Ramos (cell line): ENCODE data around the gene FBLN1.

ENCODE experiments used
- in situ Hi-C: fragments of 300-500 bp; cut with MboI; formaldehyde crosslinking; loops from one replicate; pipeline ENCODE4 v1.14.3; 2022; ENCODE audit warnings: low sequenced_read_pairs; ENCODE audit not compliant: unreplicated experiment

Gene FBLN1

DNA sequence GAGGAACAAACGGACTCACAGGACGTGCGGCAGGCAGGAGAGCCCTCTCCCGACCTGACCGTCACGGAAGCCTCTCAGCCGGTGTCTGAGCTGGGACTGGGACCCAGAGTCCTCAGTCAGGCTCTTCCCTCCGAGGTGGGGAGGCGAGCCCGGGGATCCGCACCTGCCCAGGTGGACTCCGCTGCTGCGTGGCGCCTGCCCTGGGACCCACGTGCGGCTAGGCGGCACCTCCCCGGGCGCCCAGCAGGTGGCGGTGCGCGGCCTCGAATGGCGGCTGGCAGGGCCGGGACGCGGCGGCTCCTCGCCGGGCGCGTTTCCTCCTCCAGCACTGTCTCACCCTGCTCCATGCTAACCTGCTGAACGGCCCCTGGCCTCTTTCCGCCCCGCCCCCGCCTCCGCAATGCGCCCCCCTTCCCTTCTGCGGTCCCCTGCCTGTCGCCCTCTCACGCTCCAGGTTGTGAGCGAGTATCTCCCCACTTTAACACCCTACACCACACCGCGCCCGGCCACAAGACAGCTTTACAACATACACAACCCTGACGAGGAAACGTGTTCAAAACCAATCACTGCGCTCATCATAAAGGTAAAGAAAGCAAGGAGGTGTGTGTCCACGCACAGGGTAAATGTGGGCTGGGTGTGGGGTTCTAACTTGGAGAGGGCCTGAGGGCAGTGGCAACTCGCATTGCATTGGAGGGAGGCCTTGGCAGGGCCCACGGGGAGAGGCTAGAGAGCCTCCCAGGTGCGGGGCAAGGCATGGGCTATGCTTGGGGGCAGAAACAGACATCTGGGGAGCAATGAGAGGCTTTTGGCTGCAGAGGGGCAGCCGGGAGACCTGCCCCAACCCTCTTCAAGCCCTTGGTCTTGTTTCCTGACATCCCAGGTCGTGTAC lies 143.1 kb downstream of the FBLN1 start:
- in situ Hi-C loops: loop anchor here (10.0 kb wide), 1 partner anchor 199 kb away; no protein-coding TSS in a partner anchor

DNA sequence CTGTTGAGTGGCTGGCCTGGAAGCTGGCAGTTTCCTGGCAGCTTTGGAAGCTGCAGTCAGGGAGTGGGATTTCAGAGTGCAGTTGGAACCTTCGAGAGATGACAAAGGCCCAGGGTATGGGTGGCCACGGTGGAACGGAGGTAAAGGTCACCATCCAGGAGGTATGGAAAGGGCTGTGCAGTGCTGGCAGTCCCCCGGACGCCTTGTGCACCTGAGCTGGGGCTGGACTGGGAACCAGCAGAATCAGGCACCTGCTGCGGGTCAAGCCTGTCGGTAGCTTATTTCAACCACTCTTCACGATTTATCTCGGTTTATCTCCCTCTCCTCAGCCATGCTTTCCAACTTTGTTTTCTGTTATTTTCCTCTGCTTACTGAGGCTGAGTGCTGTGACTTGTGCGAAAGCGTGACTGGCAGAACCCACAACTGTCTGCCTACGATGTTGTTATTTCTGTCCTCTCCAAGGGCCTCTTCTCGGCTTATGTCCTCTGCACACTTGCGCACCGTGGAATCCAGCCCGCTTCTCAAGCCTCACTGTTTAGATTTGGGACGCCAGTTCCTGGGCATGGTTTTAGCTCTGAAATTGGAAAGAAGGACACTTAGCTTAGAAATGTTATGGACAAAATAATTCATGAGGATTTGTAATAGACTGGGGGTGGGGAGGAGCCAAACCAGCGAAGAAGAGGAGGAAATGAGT lies 145.0 kb downstream of the FBLN1 start:
- in situ Hi-C loops: loop anchor here (10.0 kb wide), 1 partner anchor 197 kb away; no protein-coding TSS in a partner anchor

DNA sequence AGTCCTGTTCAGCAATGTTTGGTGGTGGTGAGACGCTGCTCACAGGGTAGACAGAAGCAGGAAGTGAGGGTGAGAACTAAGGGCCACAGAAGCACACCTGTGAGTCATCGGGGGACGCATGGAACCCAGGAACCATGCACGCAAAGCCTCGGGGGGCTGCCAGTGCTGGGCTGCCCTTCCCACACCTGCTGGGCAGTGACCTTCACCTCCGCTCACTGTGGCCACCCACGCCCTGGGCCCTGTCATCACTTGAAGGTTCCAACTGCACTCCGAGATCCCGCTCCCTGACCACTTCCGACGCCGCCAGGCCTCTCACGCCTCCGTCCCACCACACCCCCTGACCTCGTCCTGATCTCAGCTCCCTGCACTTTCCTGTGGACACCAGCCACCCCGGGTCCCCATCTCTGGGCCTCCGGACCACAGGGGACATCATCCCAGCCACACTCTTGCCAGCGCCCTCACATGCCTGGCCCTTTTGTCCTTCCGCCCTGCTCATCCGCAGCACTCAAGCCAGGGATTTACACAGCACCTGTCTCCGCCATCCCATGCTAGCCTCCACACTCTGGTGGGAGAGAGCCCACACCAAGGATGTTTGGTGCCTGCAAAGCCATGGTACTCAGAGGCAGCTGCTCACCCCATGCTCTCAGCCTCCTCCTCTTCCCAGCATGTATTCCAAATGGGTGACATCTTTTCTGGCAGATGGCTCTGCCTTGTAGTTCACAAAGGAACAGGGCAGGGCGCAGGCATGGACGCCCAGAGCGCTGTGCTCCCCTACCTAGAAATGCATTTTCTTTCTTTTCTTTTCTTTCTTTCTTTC lies 145.8 kb downstream of the FBLN1 start:
- in situ Hi-C loops: loop anchor here (10.0 kb wide), 1 partner anchor 196 kb away; no protein-coding TSS in a partner anchor

DNA sequence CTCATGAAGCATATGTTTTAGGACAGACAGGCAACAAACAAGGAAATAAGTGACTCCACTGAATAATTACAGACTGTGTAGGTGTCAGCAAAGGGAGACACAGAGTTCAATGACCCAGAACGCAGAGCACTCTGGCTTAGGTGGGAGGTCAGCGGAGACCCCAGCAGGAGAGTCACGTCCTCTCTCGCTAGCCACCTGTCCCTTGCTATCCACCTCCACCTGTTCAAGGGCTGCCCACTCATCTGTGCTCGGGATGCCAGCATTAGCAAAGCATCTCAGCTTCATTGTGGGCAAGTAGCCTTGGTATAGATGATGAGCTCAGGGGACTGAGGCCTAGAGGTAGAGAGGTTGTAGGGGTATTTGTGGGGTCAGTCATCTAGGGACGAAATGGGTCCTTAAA lies 147.1 kb downstream of the FBLN1 start:
- in situ Hi-C loops: loop anchor here (10.0 kb wide), 1 partner anchor 195 kb away; no protein-coding TSS in a partner anchor

GRCh38 chr22:45650721-45651120 lies 148.0 kb downstream of the FBLN1 start:
- in situ Hi-C loops: no loop called here
